ENCODE results near the gene TEX54. TPM values are rescaled to one million over a fixed set of nuclear protein-coding genes. Genes with fewer than 3 reads are reported as not detected.
"Not testable (repeated sequence)": the region's sequence is repeated elsewhere in the genome, so short reads cannot be mapped to it uniquely, and the experiment has no call there.

Gene TEX54
- total RNA-seq, 1 donor from 2014 or later: not detected

DNA sequence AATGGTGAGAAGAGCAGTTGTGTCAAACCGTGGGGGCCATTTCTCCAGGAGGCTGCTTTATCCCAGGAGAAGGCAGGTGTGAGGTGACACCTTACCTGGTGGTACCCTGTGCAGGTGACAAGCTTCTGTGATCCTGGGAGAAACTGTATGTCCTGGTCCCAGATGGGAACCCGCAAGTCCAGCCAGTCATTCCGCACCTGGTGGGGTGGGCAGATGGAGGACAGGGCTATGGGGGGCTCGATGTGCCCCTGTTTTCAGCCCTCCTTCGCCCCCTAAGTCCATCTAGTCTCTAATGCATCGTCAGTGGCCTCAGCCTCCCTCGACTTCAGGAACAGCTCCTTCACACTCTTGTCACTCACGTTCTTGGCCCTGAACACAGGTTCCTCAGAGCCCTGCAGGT lies 2.7 kb upstream of the TEX54 start:
- DNase-seq (ENCODE audit: low read depth in 2 of 2): no peak

DNA sequence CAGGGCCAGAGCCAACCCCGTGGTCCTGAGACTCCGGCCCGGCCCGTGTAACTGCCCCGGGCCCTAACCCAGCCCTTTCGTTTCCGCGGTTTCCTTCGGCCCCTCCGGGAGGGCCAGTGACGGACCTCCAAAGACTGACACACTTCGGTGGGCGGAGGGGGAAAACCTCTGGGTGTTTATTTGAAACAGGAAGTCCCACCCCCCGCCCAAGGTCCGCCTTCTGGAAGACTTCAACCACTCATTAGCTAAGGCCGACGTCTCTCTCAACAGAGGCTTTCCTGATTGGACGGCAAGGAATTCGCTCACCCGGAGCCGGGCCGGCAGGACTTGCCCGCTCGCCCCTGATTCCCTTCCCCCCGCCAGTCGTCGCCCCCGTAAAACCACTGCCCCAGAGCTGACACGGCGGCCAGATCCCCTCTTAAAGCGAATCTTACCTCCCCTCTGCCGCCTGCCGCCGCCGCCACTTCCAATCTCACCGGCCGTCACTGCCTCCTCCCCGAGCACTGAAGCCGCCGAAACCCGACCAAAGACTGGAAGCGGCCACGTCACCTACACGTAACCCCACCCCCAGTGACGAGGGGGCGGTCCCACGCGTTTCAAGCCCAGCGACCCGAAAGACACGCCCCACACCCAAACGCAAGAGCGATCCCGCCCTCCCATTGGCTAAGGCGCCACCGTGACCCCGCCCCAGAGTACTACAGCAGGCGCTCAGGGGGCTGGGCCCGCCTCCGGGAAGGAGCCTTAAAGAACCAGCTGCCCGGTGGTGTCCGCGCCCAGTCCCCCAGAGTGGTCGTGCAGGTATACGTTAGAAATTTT lies 913 bp downstream of the TEX54 start, which contains the start of gene STX5:
STX5 (minus strand) TSS at position 532 of the 816 bp plus-strand sequence. CDS start 808 bp downstream, outside the sequence.
- peak; percentile 98 to 99 for DNase-seq (ENCODE audit: low read depth in 2 of 2)

DNA sequence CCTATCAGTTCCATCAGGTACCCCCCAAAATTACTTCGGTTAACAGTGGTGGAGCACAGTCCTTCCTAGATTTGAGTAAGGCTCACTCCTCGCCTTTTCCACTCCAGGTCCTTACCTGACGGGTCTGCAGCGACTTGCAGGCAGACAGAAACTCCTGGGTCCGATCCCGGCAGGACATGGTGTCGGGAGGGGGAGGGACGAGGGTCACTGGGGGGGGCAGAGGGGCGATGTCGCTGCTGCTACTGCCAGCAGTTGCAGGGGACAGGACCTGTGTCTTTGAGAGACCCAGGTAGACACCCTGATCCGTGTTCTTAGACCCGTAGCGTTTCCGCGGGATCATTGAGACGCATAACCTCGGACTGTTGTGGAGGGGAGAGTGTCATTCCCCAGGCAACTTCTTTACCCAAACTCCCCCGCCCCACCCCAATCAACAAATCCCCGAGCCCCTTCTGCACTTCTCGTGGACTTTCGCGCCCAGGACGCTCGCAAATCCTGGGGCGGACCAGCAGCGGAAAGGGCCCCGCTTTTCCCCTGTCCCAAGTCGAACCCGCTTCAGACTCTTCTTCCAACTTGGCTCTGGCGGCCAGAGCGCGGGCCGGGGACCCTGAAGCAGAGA lies 1.6 kb downstream of the TEX54 start:
- peak in 1 of 2 donors; percentile 25 for DNase-seq (ENCODE audit: low read depth in 2 of 2)

DNA sequence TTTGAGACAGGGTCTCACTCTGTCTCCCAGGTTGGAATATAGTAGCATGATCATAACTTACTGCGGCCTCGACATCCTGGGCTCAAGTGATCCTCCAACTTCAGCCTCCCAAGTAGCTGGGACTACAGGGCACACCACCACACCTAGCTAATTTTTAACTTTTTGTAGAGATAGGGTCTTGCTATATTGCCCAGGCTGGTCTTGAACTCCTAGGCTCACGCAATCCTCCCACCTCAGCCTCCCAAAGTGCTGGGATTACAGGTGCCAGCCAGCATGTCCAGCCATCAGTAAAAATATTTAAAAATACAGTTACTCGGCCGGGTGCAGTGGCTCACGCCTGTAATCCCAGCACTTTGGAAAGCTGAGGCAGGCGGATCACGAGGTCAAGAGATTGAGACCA lies 4.5 kb downstream of the TEX54 start:
- not testable (repeated sequence) for DNase-seq (ENCODE audit: low read depth in 2 of 2)

DNA sequence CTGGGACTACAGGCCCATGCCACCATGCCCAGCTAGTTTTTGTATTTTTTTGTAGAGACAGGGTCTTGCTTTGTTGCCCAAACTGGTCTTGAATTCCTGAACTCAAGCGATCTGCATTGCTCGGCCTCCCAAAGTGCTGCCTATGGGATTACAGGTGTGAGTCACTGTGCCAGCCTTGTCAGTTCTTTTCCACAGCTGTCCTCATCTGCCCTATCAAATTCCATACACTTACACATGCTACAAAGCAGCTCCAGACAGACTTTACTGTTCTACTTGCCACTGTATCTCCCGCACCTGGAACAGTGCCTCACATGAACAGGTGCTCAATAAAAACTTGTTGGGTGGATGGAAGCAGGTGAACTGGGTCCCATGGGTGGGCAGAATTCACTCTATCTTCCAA lies 9.0 kb downstream of the TEX54 start:
- DNase-seq (ENCODE audit: low read depth in 2 of 2): no peak

DNA sequence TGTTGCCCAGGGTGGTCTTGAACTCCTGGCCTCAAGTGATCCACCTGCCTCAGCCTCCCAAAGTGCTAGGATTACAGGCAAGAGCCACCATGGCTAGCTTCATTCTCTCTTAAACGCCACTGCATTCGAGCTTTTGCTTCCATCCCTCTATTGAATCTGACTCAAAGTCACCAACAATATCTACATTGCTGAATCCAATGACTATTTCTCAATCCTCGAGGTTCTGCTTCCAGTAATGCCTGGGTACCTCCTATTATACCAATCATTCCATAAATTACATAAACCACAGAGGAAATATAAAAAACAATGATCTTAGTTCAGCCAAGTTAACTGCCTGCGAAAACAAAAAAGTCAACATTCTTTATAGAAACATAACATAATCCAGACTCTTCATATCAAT lies 15.5 kb downstream of the TEX54 start:
- DNase-seq (ENCODE audit: low read depth in 2 of 2): no peak

DNA sequence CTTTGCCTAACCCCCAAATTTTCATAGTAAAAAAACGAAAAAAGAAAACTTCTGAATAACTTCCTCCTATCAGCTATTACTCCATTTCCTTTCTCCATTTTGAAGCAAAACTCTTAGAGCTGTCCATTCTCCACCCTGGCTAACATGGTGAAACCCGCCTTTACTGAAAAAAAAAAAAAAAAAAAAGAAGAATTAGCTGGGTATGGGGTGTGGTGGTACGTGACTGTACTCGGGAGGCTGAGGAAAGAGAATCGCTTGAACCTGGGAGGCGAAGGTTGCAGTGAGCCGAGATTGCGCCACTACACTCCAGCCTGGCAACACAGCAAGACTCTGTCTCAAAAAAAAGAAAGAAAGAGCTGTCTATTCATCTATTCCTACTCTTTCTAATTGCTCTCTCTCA lies 16.1 kb downstream of the TEX54 start:
- no peak for DNase-seq (ENCODE audit: low read depth in 2 of 2)

DNA sequence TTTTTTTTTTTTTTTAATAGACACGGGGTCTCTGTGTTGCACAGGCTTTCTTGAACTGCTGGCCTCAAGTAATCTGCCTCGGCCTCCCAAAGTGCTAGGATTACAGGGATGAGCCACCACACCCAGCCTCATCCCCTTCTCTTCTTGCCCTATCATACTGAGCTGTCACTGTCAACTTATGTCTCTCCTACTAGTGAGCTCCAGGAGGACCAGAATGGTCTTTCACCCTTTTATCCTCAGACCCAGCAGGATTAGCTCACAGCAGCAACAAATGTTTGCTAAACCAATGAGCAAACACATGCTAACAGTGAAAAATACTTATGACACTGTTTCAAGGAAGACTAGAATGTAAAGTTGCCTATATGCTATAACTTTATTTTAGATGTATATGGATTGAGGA lies 21.0 kb downstream of the TEX54 start:
- no peak for DNase-seq (ENCODE audit: low read depth in 2 of 2)

DNA sequence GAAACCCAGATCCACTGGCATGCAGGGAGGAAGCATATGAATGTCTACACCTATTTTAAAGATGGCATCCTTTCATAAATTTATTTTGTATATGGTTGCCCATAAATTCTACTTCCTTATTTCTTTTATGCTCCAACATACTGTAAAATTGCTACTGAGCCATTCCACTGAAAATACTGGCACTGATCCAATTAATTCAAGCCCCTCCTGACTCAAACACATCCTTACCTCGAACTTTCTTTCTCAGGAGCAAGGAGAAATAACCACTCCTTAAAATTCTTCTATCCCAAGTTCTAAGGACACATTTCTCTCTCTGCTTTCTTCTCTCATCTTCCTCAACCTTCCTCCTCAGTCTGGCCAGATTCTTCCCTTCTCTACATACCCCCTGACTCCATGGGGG lies 21.9 kb downstream of the TEX54 start:
- DNase-seq (ENCODE audit: low read depth in 2 of 2): no peak

DNA sequence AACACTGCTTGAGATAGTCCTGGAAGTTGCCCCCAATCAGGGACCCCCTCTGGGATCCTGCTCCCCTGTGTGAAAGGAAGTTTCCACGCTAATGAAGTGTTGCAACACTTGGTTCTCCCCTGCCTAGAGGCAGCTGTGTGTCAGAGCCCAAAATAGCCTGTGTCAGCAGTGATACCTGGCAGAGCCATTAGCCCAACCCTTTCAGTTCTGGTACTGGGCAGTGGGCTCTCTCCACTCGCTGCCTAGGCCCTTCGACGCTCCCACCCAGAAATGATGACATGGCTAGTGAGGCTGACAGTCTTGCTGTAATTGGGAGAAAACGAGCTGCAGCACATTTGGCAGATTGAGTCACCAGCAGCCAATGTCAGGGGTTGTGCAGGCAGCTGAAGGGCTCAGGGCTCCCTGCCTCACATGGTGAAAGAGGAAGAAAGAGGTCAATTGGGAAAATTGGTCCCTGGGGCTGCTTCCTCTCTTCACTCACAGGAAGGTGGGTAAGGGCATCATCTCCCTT lies 26.0 kb downstream of the TEX54 start:
- peak in 1 of 2 donors; percentile 17 for DNase-seq (ENCODE audit: low read depth in 2 of 2)

DNA sequence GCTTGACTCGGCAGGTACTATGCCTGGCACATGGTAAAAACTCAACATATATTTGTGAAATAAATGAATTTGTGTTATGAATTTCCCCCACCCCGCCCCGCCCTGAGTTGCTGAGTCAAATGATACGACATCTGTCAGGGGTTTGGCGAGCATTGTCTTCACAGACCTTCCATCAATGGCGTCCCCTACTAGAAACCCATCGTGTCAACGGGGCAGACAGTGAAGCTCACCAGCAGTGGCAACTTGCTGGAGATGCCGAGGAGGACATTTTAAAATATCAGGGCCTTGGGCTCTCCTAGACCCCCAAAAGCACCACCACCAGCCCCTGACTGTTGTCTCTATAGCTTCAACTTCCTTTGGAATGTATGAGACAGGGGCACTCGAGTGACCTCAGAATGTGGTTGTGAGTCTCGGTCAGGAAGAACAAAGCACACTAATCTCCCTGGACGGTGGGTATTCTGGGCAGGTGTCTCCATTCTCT lies 26.6 kb downstream of the TEX54 start:
- peak in 1 of 2 donors; percentile 26 for DNase-seq (ENCODE audit: low read depth in 2 of 2)

DNA sequence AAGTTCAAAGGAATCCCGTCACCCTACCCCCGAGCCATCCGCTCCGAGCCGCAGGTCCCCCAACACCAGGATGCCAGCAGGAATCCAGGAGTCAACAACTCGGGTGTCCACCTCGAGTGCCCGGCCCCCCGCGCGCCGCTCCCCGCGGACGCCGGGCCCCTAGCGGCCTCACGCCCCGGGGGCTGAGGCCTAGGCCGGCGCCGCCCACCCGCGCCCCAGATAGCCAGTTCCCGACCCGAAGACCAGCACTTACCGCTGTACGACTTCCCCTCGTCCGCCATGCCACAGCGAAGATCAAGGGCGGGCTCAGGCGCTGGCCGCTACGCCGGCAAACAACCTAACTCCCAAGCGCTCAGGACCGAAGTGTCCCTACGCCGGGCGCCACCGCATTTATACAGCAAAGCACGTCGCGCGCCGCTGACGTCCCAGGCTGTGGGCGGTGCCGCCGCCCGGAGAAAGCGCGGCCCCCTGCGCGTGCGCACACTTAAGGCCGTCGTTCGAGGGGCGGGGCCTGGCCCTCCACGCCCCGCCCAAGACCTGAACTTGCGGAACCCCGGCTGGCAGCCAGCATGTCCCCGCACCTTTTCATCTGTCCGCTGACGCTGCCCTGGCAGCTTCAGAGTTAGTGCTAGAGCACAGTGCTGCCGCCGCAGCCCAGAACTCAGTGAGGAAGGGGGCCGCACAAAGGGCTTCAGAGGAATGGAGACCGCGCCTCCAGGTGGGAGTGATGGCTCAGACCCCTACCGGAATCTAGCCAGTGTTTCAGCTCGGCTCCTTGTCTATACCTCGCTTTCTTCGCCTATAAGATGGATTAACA lies 27.4 kb downstream of the TEX54 start, which contains the start of gene NXF1:
NXF1 (minus strand) TSS at position 365 of the 817 bp plus-strand sequence; CDS start at position 281, 84 bp downstream.
- peak; percentile 87 to 95 for DNase-seq (ENCODE audit: low read depth in 2 of 2)

DNA sequence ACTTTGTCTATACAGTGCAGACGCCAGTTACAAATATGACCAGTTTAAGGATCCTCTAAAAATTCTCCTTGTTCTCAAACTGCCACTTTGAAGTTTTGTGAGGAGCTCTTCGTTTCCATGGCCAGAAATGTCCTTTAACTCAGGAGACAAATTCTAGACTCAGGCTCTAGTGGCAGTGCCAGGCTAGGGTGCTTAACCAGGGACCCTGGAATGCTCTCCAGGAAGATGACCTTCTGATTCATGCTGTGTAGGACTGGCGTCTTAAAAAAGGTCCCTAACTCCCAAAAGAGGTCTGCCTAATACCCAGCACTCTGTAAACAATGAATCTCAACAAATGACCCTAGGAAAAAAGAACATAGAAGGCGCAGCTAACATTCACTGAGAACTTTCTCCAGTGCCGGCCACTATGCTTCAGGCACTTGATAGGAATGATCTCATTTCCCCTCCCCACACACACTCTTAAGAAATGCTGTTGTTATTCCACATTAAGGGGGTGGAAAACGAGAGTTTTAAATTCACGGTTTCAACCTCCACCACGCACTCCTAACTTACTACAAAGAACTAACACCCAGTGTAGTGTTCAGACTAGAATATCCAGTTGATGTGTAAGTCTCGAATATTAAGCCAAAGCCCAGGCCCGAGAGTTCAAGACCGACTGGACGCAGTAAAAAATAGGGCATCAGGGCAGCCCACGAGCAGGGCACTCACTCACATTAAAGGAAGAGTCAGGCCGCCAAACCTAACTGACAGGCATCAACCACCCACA lies 28.1 kb downstream of the TEX54 start:
- peak in 1 of 2 donors; percentile 67 for DNase-seq (ENCODE audit: low read depth in 2 of 2)

DNA sequence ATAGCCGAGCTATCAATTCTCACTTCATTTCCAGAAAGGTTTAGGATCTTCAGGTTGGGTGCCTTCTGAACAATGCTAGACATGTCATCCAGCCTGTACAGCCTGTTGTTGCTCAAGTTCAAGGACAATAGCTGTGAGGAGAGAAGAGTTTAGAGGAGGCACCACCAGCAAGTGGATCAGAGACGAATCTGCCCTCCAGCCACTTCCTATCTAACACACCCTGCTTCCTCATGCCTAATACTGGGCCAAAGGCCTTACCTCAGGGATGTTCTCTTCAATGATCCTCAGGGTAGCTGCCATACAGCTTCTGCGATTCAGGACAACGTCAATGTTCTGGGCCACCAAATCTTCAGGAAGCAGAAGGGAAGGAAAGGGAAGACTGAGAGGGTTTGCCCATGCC lies 31.6 kb downstream of the TEX54 start:
- DNase-seq (ENCODE audit: low read depth in 2 of 2): no peak

DNA sequence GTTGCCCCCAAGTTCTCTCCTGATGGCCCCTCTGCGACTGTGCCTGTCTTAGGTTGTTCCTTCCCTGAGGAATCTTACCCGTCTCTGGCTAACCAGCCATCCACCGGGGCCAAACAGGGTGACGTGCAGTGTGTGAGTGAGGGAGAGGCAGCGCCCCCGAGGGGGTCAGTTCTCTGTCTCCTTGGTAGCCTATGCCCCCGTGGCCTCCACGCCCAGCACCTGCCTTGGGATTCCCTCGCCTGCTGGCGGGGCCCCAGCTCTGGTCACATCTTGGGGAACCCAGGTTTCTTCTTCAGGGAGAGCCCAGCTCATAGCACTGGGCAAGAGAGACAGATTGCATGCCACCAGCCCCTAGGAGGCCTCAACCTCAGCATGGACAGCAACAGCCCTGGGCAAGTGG lies 33.2 kb downstream of the TEX54 start:
- DNase-seq (ENCODE audit: low read depth in 2 of 2): no peak

DNA sequence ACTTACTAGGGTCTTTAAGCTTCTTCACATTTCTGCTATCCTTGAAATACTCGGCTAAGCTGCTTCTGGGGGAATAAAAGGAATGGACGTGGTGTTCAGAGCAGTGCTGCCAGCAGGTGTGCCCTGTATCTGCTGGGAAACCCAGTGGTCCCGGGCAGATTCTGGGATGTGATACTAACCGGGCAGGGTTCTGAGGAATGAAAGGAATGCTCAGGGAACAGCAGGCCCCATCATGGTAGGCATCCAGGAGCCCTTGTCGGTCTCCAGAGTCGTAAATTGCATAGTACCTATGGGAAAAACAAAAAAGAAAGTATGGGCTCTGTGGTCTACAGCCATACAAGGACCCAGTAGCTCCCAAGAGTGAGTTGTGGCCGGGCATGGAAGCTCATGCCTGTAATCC lies 36.4 kb downstream of the TEX54 start:
- DNase-seq (ENCODE audit: low read depth in 2 of 2): no peak

DNA sequence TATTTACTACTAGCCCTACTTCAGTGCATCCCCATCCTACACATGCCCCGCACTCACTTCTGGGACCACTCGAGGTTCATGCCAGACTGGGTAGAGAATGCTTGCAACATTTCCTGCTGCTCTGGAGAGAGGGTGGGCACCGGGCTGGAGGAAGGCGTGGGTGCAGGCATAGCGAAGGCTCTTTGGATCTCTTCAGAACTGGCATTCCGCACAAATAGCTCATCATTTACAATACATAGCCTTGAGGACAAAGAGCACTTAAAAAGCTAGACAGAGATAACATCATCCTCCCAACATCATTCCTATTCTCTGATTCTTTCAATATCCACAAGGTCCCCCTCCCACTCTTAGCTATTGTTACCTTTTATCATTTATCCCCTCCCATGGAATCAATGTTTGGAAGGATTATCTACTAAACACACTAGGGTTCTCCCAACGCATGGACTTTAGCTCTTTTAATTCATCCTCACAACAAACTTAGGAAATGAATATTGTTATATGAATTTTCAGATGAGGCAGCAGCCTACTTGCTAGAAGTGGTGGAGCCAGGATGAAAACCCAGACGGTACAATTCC lies 38.4 kb downstream of the TEX54 start:
- DNase-seq (ENCODE audit: low read depth in 2 of 2): no peak

DNA sequence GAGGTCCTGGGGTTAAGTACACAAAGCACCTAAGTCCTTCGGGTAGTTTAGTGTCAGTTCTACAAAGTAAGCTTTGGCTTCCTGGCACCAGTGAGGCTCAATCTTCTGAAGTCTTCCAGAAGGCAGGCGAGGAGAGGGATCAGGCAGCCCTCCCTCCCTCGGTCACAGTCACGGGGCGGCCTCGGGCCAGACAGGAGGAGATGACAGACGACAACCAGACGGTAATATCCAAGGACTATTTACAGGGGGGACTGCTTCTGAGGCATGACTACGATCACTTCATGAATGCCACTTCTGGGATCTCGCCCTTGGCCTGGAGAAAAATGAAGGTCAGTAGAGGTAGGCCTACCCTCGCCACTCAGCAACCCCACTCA lies 40.5 kb downstream of the TEX54 start:
- DNase-seq (ENCODE audit: low read depth in 2 of 2): no peak

DNA sequence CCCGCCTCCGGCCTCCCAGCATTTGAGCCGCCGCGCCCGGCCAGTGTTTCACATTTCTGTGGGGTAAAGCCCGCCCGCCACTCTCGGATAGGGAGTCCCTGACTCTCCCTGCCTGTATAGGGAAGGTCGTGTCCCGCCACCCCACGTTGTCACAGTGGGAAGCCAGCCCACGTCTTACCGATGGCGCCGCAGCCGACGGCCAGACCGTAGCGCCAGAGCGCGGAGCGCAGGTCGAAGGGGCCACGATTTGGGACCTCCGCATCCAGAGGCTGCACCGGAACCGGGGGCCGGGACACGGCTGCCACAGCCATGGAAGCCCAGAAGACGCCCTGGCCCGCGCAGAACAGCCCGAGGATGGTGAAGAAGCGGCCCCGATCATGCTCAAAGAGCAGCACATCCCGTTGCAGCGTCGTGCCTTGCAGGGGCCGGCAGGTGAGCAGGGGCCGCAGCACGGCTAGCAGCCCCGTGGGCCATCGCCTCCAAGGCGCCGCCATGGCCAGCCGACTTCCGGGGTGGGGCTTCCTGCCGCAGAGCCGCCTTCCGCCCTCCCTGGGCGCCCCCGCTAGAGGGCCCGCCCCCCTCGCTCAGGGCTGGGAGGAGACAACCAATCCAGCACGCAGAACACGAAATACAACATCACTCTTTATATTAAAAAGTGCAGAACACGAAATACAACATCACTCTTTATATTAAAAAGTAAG lies 41.0 kb downstream of the TEX54 start, which contains the start of gene TMEM223:
TMEM223 (minus strand) TSS at position 506 of the 701 bp plus-strand sequence; CDS start at position 494, 12 bp downstream.
- DNase-seq (ENCODE audit: low read depth in 2 of 2): peak in 1 of 2 donors; percentile 78

DNA sequence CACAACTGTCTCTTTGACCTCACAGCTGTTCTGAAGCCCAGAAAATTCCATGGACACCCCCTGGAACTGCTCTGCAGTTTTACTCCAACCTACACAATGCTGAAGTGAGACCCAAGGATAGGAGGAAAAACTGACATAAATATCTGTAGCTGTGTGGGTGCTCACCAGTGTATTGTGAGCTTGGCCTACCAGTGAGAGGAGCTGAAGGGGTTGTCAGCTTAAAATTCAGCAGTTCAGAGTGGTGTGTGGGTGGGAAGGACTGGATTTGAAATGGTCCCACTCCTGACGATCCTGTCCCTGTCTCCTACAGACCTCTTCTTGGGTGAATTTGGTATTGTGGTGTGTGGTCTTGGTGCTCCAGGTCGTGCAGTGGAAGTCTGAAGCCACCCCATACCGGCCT lies 43.1 kb downstream of the TEX54 start:
- DNase-seq (ENCODE audit: low read depth in 2 of 2): no peak

Measured in dermis microvascular lymphatic vessel endothelial cell (primary cell).